Natural killer cell (primary cell): ENCODE measurements around the gene RBM38. TPM values are rescaled to one million over a fixed set of nuclear protein-coding genes. Genes with fewer than 3 reads are reported as not detected.

Experiments used
- ATAC-seq, 3 donors: fragments of 150-1000 bp in 2 of 3; fragments of 200-7000 bp in 1 of 3; cut with Tn5 transposase; 1 replicate in 1 of 3; 2 replicates in 2 of 3; pipeline ENCODE4 v1.10.0; 2021; ENCODE audit warnings: mild to moderate bottlenecking in 2 of 3, moderate library complexity in 2 of 3
- DNase-seq, 2 donors: peaks; one replicate each; pipeline versions ENCODE4 v3.0.0 to v3.0.0-alpha.2; 2013 to 2021; ENCODE audit warnings: mixed read lengths in 1 of 2
- H3K27ac ChIP-seq: one replicate; pipeline ENCODE4 v1.5.1; 2013; ENCODE audit warnings: mild to moderate bottlenecking, low read length
- H3K27me3 ChIP-seq: one replicate; pipeline ENCODE4 v1.6.1; 2013; ENCODE audit warnings: low read length; ENCODE audit not compliant: control insufficient read depth, insufficient read depth
- H3K36me3 ChIP-seq: one replicate; pipeline ENCODE4 v1.6.1; 2013; ENCODE audit warnings: low read length; ENCODE audit not compliant: control insufficient read depth, insufficient read depth
- H3K4me1 ChIP-seq: one replicate; pipeline ENCODE4 v1.6.1; 2013; ENCODE audit warnings: low read length; ENCODE audit not compliant: control insufficient read depth, insufficient read depth
- H3K4me3 ChIP-seq: one replicate; pipeline ENCODE4 v1.5.1; 2013; ENCODE audit warnings: low read length
- H3K9me3 ChIP-seq: one replicate; pipeline ENCODE4 v1.6.1; 2013; ENCODE audit warnings: low read length; ENCODE audit not compliant: control insufficient read depth, insufficient read depth
- H3K27ac Mint-ChIP-seq, 2 donors: one replicate each; pipeline ENCODE4 v1.8.0; 2022; ENCODE audit warnings: mild to moderate bottlenecking in 2 of 2, mixed read lengths in 2 of 2, moderate library complexity in 1 of 2
- H3K27me3 Mint-ChIP-seq, 2 donors: one replicate each; pipeline ENCODE4 v1.8.0; 2022; ENCODE audit warnings: low read depth in 2 of 2, mixed read lengths in 2 of 2
- H3K36me3 Mint-ChIP-seq: one replicate; pipeline ENCODE4 v1.8.0; 2022; ENCODE audit warnings: mixed read lengths
- H3K4me1 Mint-ChIP-seq, 2 donors: one replicate each; pipeline ENCODE4 v1.8.0; 2022; ENCODE audit warnings: mixed read lengths in 2 of 2
- H3K4me3 Mint-ChIP-seq: one replicate; pipeline ENCODE4 v1.8.0; 2022; ENCODE audit warnings: mild to moderate bottlenecking, moderate library complexity, mixed read lengths
- H3K9me3 Mint-ChIP-seq, 2 donors: one replicate each; pipeline ENCODE4 v1.8.0; 2022; ENCODE audit warnings: mixed read lengths in 2 of 2
- CTCF ChIP-seq: fragments of 200-600 bp; IDR thresholded peaks from one replicate; pipeline ENCODE4 v1.8.0; 2022; ENCODE audit warnings: antibody characterized with exemption
- WGBS: methylation state at CpG from one replicate; pipeline ENCODE4 v1.1.7; 2013; ENCODE audit warnings: missing lambda C conversion rate; ENCODE audit not compliant: insufficient coverage; 5-methylcytosine and 5-hydroxymethylcytosine counted together
- intact Hi-C: fragments of 100-400 bp; cut with micrococcal nuclease; formaldehyde crosslinking; loops from one replicate; pipeline ENCODE4 v1.14.2; 2022
- total RNA-seq, 4 donors: library from RNA; stranded (reverse); fragments of 120-200 nt in 1 of 4; gene quantifications; one replicate each; pipeline versions ENCODE4 v1.2.3 to v1.2.4, GENCODE V29; 2013 to 2022

Gene RBM38
- total RNA-seq, 3 donors from 2014 or later (not counting 1 experiment from before 2014, with no cell fraction given): 217 to 392 (median 264) TPM

- no peak overlapping the region for H3K4me3 ChIP-seq
- no peaks in the 10 kb centered on the region for H3K27me3 ChIP-seq
- H3K27ac Mint-ChIP-seq: peak overlapping the region; percentile 79 to 84
- no peaks in the 10 kb centered on the region for H3K36me3 Mint-ChIP-seq
- no peak for TF ChIP-seq CTCF
- peaks cover 47 to 87% of the 10 kb centered on the region in 2 donors for H3K4me1 Mint-ChIP-seq
- no peak overlapping the region for H3K27ac ChIP-seq
- H3K4me3 Mint-ChIP-seq: peak overlapping the region; percentile 62
- intact Hi-C loops: no loop called here
- peaks cover 78% of the 10 kb centered on the region for H3K4me1 ChIP-seq
- no peaks in the 10 kb centered on the region for H3K27me3 Mint-ChIP-seq
- no peaks in the 10 kb centered on the region for H3K9me3 ChIP-seq
- no peak for DNase-seq
- peaks cover 64% of the 10 kb centered on the region for H3K36me3 ChIP-seq
- ATAC-seq: no peak
- 97% methylated on average over 13 of the region's 13 CpGs for WGBS
- no peaks in the 10 kb centered on the region for H3K9me3 Mint-ChIP-seq
Measured at GRCh38 chr20:57408131-57408530, 16.9 kb downstream of the RBM38 start.

GRCh38 chr20:57408536-57409233 lies 17.5 kb downstream of the RBM38 start:
- Histone ChIP-seq H3K9me3 (no peaks in the 10 kb centered on the region), H3K4me1 (peaks cover 72% of the 10 kb centered on the region), H3K36me3 (peaks cover 61% of the 10 kb centered on the region), H3K27me3 (no peaks in the 10 kb centered on the region), H3K27ac (no peak overlapping the region), H3K4me3 (no peak overlapping the region)
- Mint-ChIP-seq H3K27ac (peak overlapping the region; percentile 42 to 54), H3K4me3 (peak overlapping the region; percentile 62), H3K4me1 (peaks cover 42 to 82% of the 10 kb centered on the region in 2 donors), H3K36me3 (no peaks in the 10 kb centered on the region), H3K9me3 (no peaks in the 10 kb centered on the region), H3K27me3 (no peaks in the 10 kb centered on the region)
- 92% methylated on average over 25 of the region's 29 CpGs for WGBS
- DNase-seq (no peak), ATAC-seq (no peak)
- no peak for TF ChIP-seq CTCF
- intact Hi-C loops: no loop called here

GRCh38 chr20:57409316-57409671 lies 18.1 kb downstream of the RBM38 start:
- TF ChIP-seq CTCF: no peak
- H3K27me3 ChIP-seq: no peaks in the 10 kb centered on the region
- Mint-ChIP-seq H3K27ac (peak overlapping the region; percentile 42 to 54), H3K9me3 (no peaks in the 10 kb centered on the region), H3K27me3 (no peaks in the 10 kb centered on the region), H3K4me1 (peaks cover 36 to 76% of the 10 kb centered on the region in 2 donors), H3K4me3 (peak overlapping the region; percentile 37), H3K36me3 (no peaks in the 10 kb centered on the region)
- peak in 1 of 2 donors; percentile 32 for DNase-seq
- no peak overlapping the region for H3K4me3 ChIP-seq
- H3K4me1 ChIP-seq: peaks cover 66% of the 10 kb centered on the region
- H3K27ac ChIP-seq: no peak overlapping the region
- WGBS: 91% methylated on average over 16 of the region's 16 CpGs
- intact Hi-C loops: no loop called here
- no peak for ATAC-seq
- peaks cover 55% of the 10 kb centered on the region for H3K36me3 ChIP-seq
- no peaks in the 10 kb centered on the region for H3K9me3 ChIP-seq
